GM23338 (cell line): Measurements from ENCODE around the gene MLLT3.

Source experiments
- EZH2 ChIP-seq: fragments of 200-600 bp; sonication (generic); IDR thresholded peaks from one replicate; pipeline ENCODE4 v1.8.0; 2017; ENCODE audit warnings: antibody characterized with exemption, mild to moderate bottlenecking, low read depth; ENCODE audit not compliant: unreplicated experiment
- EZH2phosphoT487 ChIP-seq: fragments of 200-600 bp; sonication (generic); IDR thresholded peaks from one replicate; pipeline ENCODE4 v1.8.1; 2018; ENCODE audit warnings: antibody characterized with exemption; ENCODE audit not compliant: unreplicated experiment
- POLR2AphosphoS5 ChIP-seq: IDR thresholded peaks from 2 replicates; pipeline ENCODE4 v1.6.1; 2016; ENCODE audit warnings: antibody characterized with exemption, low read depth
- TF ChIP-seq, protein P1 (sequence below), 2 experiments: fragments of 200-600 bp in 1 of 2; sonication (generic) in 1 of 2; conservative IDR thresholded peaks; 2 replicates each; pipeline versions ENCODE4 v1.5.1 to v1.6.1; 2016 to 2017; ENCODE audit warnings: antibody characterized with exemption in 2 of 2, low read depth in 2 of 2, mild to moderate bottlenecking in 2 of 2, moderate library complexity in 1 of 2
- TF ChIP-seq, protein P2 (sequence below): IDR thresholded peaks from 2 replicates; pipeline ENCODE4 v1.6.1; 2016; ENCODE audit warnings: antibody characterized with exemption

DNA sequence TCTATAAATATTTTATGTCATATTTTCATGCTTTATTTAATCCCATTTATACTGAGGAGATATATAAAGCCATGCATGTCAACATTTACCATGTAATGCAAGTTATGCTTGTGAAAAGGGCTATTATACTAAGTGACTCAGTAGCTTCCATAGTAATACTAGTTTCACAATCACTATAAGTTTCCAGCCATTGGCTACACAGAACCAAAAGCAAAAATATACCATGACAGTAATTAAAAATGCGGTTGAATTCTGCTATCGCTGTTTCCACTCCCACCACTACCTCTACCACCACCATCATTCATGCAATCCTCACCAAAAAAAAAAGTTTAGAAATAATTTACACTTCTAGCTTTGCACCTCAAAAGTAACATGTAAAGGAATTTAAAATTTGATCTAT, 60.2 kb downstream of the MLLT3 start:
- TF ChIP-seq, protein P1, sequence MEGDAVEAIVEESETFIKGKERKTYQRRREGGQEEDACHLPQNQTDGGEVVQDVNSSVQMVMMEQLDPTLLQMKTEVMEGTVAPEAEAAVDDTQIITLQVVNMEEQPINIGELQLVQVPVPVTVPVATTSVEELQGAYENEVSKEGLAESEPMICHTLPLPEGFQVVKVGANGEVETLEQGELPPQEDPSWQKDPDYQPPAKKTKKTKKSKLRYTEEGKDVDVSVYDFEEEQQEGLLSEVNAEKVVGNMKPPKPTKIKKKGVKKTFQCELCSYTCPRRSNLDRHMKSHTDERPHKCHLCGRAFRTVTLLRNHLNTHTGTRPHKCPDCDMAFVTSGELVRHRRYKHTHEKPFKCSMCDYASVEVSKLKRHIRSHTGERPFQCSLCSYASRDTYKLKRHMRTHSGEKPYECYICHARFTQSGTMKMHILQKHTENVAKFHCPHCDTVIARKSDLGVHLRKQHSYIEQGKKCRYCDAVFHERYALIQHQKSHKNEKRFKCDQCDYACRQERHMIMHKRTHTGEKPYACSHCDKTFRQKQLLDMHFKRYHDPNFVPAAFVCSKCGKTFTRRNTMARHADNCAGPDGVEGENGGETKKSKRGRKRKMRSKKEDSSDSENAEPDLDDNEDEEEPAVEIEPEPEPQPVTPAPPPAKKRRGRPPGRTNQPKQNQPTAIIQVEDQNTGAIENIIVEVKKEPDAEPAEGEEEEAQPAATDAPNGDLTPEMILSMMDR (conservative IDR thresholded peaks at IDR 0.05; ENCODE audit: low read depth in 2 of 2), result no peak
- TF ChIP-seq, protein P2, sequence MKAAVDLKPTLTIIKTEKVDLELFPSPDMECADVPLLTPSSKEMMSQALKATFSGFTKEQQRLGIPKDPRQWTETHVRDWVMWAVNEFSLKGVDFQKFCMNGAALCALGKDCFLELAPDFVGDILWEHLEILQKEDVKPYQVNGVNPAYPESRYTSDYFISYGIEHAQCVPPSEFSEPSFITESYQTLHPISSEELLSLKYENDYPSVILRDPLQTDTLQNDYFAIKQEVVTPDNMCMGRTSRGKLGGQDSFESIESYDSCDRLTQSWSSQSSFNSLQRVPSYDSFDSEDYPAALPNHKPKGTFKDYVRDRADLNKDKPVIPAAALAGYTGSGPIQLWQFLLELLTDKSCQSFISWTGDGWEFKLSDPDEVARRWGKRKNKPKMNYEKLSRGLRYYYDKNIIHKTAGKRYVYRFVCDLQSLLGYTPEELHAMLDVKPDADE, result no peak
- TF ChIP-seq POLR2AphosphoS5 (no peak), EZH2phosphoT487 (no peak), EZH2 (no peak)
